GM19023 (cell line): ENCODE measurements around the gene DOCK9.

Experiments used
- ATAC-seq: cut with Tn5 transposase; IDR thresholded peaks from one replicate; pipeline ENCODE4 v1.9.1; 2021; ENCODE audit warnings: mild to moderate bottlenecking, moderate library complexity; ENCODE audit not compliant: unreplicated experiment

DOCK9 gene

DNA sequence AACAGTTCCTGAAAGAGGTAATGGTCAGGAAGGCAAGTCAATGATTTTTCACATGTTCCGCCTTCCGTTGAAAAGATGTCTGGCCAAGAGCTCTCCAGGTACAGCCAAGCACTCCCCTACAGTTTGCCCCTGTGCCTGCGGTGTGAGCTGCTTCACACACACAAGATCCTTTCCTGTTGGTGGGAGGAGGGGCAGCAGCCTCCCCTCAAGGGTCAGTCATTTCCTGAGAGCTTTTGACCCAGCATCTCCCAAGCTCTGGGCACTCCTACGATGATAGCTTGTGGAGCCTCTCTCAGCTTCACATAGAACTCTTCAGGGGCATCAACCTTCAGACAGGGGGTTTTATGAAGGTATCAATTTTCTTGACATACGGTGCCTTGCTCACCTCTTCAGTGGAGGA lies 86.9 kb downstream of the DOCK9 start:
- no peak for ATAC-seq

DNA sequence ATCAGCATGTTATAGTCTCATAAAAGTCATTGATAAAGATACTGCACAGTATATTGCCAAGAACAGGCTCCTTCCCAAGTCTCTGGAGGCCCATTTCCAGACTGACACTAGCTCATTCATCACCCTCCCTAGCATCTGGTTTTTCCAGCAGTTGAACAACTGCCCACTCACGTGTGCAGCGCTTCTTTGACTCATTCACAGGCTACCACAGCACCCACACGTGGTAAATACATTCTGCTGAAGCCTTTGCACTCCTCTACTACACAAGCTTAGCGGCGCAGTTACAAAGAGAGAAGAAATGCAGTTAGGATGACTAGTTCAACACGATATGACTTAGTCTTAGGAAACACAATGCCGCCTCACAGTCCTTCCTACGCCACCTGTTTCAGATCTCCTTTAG lies 87.7 kb downstream of the DOCK9 start:
- no peak for ATAC-seq

DNA sequence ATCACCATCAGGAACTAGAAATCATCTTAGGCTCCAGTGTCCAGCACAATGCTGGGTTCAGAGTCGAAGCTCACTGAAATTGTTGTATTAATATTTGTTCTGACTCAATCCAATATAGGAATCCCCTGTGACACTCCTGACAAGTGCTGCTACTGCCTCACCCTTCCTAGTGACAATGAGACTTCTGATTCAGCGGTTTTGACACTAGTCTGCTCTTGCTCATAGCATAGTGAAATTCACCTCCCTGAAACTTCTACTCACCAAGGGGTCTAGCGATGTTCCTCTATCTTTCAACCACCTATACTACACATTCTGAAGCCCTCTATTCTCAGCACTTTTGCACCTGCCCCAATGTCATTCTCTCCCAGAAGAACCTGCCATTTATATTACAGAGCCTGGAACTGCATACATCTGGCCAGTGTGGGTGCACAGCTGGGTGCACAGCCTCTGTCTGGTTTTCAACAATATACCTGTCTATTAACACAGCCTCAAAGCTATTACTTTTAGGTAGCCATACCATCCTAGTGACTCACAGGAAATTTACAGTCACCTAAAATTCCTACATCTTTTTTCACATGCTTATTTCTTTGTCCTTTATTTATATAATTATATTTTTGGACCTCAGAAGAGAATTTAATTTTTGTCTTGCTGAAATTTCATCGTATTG lies 88.3 kb downstream of the DOCK9 start:
- no peak for ATAC-seq

DNA sequence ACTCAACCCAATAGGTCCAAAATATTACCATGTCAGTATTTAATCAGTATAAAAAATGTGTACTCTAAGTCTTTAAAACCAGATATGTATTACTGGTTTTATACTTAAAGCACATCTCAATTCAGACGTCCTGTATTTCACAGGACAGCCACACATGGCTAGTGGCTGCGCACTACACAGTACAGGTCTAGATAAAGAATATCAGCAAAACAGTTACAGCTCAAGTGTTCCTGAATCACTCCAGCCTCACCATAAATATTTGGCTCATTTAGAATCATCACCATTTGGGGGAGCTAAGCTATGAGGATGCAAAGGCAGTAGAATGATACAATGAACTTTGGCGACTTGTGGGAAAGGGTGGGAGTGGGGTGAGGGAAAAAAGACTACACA lies 89.0 kb downstream of the DOCK9 start:
- no peak for ATAC-seq

DNA sequence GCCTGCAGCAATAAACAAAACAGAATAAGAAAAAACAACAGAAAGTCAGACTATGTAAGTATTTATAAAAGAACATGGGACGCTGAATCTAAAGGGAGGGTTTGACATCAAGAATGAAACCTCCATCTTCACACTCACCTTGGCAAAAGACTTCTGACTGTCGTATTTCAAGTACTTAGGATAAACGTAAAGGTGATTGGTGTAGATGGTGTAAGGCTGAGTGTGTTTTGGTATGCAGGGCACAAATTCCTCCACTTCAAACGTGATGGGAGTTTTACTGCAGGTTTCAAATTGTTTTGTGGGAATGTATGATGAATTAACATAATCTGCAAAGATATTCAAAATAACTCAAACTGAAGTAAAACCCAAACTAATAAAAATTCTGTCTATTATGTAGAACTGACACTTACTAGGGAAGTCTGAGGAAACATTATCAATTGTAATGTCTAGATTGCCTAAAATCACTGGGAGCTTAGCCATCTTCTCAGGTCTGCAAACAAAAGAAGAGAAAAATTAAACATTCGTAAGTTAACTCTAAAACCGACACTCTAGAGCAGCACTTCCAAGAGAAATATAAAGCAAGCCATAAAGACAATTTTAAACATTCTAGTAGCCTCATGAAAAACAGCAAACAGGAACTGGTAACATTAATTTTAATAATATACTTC lies 89.5 kb downstream of the DOCK9 start:
- ATAC-seq = no peak

DNA sequence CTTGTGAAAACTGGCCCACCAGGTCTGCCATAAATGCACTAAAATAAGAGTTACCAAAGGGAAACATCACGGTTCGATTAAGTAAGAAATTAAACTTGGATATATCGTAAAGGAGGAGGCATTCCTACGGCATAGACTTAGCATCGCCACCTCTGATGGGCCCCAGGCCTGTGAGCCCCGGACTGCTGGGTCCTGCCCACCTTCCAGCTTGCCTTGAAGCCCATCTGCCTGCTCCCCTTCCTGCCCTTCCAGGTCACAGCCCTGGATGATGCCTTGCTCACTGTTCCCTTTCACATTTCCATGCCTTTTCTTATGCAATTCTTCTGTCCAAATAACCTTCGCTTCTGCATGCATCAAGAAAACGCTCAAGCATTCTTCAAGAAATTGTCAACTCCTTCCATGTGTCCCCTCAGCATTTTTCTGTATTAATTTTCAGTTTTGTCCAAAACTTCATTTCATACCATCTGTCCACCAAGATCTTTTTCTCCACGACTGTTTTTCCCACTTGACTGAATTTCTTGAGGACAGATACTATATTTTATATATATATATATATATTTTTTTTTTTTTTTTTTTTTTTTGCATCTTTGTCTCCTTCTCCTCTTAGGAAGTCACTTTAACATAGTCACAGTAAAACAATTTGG lies 91.2 kb downstream of the DOCK9 start:
- ATAC-seq = no peak

DNA sequence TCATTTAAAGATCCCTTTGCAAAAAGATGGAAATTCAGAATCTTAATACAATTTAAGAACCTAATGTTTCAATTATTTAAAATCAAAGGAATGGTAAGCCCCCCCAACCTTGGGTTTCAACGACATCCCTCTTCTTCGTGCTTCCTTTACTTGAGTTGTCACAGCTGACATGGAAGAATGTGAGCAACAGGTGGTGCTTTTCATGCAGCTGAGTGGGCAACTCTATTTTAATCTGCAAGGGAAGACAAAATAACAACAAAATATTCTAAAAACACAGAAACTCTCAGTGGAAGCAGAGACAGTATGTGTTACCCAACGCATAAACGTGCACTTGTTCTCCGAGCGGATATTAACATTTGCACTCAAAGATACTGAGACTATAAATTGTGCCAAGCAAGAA lies 92.3 kb downstream of the DOCK9 start:
- ATAC-seq = no peak

DNA sequence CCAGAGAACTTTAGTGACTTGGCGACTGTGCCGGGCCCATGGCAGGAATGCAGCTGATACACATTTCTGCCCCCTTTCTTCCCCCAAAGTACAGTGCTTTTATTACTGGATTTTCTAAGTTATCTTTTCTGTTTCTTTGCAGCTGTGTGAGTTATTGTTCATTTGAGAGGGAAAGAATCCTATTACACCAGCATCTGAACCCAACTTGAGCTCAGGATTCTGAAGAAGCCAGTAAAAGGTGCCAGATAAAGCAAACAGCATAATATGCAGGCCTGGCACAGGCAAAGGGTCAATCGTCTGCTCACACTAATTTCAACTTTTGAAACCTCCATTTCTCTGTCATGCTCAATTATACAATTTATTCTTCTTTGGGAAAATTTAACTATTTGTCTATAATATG lies 93.9 kb downstream of the DOCK9 start:
- ATAC-seq = no peak

DNA sequence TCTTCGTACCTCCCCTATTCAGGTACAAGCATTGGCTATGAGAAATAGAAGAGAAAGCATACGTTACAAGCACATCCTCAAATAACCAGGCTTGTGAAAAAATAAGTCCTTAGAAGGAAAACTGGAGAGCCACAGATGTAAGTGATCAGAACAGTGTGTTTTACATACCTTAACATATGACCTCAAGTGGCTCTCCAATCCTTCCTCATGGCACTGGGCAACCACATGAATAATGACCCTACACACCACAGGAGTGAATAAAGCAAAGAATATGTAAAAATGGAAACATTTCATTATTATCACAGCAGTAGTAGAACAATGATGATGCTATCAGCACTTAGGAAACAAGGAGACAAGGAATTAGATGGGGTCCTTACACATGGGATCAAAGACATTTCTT lies 96.5 kb downstream of the DOCK9 start:
- no peak for ATAC-seq

DNA sequence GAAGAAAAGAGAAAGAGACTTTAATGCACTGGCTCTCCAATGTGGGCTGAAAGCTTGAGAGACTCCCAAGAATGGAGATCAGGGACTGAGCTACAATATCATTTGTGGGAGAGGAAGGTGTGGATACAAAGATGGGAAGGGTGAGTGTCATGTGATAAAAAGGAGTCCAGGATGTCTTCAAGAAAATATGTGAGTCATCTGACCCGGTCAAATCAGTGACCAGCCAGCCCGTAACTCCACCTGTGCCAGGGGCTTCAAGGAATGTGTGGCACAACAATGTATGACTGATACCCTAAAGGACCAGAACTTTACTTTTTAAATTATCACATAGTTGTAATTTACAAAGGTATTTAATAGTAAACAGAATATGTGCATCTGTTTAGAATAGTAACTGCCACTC lies 97.2 kb downstream of the DOCK9 start:
- no peak for ATAC-seq

DNA sequence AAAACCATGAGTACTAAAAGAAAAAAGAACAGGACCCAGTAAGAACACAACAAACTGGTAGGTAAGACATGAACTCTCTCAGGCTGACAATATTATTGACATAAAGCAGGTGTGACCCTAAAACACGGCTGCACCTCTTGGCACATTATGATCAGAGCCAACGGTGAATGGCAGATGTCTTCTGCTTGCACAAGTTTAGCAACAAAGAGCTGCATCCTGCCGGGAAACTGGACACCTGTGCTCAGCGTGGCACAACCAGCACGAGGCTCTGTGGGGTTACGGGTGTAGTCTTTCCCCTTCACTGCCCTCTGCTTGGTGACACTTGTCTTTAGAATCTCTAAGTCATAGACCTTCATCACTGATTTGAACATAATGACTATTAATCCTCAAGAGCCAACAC lies 97.9 kb downstream of the DOCK9 start:
- ATAC-seq = no peak

DNA sequence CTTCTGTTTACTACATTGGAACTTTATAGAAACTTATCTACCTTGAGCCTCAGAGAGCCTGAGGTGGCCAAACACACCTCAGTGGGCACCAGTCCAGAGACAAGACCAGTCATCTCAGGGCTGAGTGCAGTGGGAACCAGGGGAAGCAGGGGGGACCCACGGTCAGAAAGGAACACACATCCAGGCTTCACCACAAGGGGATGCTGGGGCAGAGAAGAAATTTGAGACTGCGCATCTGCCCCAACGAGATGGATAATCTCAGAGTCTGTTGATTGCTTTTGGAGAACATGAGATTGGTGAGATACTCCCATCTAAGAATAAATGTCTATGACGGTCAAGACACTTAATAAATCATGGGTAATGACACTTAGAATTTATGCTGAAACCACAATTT lies 98.7 kb downstream of the DOCK9 start:
- no peak for ATAC-seq

DNA sequence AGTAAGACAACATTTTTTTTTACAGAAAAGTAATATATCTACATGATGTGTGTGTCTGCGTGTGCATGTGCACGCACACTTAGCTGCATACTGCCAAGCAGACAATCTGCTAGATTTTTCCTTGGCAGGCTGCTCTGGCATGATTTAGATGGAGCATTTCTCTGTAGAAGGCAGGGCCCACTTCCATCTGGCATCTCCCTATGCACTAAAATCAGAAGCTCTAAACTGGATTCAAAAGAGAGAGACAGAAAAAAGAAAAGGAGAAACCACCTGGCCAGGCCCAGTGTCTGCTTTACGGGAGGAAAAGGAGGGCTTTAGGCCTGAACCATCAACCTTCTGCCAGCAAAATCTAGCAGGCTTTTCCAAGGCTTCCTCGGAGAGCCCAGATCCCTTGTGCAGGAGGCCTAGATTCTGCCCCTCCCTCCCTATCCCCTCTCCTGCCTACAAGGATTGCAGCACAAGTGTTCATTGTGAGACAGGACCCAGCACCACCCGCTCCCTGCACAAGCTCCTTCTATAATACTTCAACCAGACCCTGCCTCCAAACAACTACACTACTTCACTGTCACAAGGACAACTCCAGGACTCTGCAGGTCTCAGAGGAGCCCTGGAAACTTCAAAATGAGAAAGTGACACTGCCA lies 99.3 kb downstream of the DOCK9 start:
- no peak for ATAC-seq

DNA sequence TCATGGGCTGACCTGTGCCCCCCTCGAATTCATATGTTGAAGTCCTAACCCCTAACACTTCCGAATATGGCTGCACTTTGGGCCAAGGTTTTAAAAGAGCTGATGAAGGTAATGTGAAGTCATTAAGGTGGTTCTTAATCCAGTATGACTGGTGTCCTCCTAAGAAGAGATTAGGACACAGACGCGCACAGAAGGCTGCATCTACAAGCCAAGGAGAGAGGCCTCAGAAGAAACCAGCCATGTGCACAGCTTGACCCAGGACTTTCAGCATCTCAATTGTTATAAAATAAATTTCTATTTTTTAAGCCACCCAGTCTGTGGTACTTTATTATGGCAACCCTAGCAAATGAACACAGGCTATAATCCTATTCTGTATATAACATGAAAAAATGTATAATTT lies 99.9 kb downstream of the DOCK9 start:
- ATAC-seq = no peak

DNA sequence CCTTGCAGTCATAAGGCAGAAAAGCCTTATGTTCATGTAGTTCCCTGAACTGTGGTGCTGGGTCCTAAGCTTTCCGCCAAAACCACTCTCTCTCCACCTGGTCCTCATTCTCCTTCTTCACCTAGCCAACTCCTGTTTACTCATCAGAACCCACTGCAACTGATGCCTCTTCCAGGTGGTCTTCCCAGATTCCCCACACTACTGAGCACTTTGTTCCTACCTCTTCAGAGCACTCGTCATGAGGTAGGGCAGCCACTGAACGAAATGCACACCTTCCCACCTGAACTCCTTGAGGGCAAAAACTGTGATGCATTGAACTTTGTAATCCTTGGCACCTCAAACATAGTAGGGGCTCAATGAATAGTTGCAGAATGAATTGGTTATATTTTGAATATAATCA lies 100.4 kb downstream of the DOCK9 start:
- ATAC-seq = no peak

DNA sequence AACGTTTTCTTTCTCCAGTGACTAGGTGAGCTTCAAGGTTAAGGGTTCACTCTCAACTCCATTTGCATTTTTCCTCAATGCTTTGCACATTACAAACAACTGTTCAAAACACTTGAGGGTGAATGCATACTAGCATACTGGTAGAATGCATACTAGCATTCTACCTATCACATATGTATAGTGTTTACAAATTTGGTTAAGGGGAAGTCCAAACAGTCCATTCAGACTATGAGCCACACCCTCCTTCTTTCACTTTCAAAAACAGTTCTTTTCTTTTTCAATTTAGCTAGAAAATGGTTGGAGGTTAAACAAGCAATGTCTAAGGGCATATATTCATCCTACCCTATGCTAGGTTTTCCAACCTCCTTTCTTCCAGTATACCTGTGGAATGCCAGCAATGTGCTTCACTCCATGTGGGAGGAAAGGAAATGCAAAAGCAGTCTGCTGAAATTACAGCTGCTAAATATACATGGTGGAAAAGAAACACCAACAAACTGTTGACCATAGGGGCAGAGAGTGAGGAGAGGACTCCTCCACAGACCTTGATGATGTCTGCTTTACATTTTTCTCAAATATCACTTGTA lies 102.6 kb downstream of the DOCK9 start:
- peak; percentile 88 for ATAC-seq

DNA sequence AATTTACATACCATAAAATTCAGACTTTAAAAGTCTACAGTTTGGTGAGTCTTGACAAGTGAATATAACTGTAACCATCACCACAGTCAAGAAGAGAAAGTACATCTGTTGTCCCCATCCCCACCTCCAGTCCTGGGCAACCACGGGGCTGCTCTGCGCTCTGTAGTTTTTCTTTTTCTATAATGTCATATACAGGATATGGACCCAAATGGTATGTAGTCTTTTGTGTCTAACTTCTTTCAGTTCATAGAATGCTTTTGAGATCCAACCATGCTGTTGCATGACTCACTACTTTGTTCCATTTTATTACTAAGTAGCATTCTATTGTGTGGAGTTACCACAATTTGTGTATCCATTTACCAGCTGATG lies 103.9 kb downstream of the DOCK9 start:
- no peak for ATAC-seq

DNA sequence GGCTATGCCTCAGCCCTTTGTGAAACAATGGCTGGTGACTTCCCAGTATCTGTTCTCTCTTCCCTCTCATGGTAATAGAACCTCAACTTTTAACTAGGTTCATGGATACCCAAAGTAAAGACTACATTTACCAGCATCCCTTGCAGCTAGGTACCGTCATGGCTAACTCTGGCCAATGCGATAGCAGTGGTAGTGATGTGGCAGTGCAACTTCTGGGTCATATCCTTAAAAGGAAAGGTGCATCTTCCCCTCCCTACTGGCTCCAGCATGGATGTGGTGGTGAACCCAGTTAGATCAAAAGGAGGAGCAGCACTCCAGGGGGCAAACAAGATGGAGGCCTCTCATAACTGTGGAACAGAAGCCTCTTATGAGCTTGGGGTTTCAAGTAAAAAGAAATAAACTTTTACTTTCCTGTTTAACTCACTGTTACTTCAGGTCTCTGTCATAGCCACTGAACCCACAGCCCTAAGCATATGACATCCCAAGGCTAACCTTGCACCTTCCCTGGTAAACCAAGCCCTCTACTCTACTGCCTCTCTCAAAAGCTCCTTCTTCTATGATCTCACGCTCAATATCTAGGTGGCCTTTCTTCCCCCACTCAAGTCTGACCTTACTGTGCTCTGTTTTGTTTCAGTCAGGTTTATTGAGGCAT lies 104.4 kb downstream of the DOCK9 start:
- no peak for ATAC-seq

DNA sequence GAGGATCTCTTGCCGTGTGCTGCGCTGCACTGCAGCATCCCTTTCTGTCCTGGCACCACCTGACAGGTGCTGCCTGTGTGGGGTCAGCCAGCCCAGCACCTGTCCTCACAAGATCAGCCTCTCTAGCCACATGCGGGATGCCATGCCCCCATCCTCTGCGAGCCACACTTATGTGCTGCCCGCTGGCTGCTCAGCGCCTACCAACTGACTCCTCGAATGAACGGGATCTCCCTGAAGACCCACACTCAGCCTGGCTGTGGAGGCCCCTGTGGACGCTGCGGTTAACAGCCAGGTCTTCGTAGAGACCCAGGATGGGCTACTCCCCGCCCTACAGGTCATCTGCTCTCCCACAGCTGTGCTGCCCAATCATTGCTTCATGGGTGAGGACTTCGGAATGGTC lies 106.1 kb downstream of the DOCK9 start:
- no peak for ATAC-seq

DNA sequence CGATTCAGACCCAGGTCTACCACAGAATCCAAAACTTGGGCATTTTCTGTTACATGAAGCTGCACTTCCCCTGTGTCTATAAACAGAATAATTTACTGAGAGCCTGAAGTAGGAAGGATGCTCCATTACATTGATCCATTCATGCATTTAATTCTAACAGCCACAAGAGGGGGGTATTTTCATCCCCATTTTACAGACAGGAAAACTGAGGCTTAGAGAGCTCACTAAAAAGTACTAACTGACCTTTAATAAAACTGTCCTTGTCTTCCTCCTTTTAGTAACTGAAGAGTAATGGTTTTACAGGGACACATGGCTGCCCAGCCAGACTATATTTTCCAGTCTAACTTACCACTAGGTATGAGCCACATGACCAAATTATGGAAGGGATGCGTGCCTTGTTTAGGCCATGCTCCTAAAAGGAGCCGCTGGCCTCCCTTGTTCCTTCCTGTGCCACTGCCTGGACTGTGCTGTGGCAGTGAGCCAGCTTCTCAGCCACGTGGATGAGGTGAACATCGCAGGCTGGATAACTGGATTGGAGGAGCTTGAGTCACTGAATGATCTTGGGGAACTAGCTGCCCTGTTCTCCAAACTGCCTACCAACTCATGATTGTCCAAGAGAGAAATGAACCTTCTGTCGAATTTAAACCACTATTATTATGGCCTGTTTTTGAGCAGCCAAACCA lies 108.3 kb downstream of the DOCK9 start:
- ATAC-seq = no peak

DNA sequence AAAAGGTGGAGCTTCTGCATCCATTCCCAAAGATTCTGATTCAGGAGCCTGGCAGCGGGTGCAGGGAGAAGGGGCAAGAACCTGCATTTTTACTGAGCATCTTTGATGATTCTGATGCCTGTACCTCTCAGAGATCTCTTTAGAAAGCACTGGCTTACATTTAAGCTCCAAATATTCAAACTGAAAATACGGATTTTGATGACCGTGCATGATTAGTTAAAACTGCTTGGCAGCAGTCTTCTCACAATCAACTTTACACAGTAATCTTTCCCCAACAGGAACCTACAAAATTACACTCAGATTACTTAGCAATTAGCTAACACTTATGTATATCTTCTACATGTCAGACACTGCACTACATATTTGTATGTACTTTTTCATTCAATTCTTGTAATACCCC lies 108.9 kb downstream of the DOCK9 start:
- ATAC-seq = no peak
